CD4-positive, alpha-beta memory T cell (primary cell): ENCODE results near the gene CBLC. TPM values are rescaled to one million over a fixed set of nuclear protein-coding genes. Genes with fewer than 3 reads are reported as not detected.

Source experiments
- CTCF ChIA-PET: fragments of 350-600 bp; sonication (Branson Sonifier 250); formaldehyde crosslinking; loops from one replicate; lab custom pipeline; 2021; ENCODE audit warnings: inconsistent platforms; ENCODE audit not compliant: partially characterized antibody; lab: Charles Lee
- POLR2A ChIA-PET: fragments of 350-600 bp; sonication (Branson Sonifier 250); formaldehyde crosslinking; loops from one replicate; lab custom pipeline; 2021; ENCODE audit not compliant: partially characterized antibody; lab: Charles Lee
- DNase-seq, 5 donors: peaks; one replicate each; pipeline versions ENCODE4 v3.0.0 to v3.0.0-alpha.2; 2020 to 2022; ENCODE audit warnings: mixed read lengths in 1 of 5
- H3K27ac ChIP-seq: one replicate; pipeline ENCODE4 v1.7.0; 2013; ENCODE audit warnings: low read depth, low read length
- H3K27me3 ChIP-seq: 2 replicates; pipeline ENCODE4 v1.7.0; 2013; ENCODE audit warnings: mild to moderate bottlenecking, low read length, moderate library complexity; ENCODE audit not compliant: insufficient read depth
- H3K36me3 ChIP-seq: 2 replicates; pipeline ENCODE4 v1.7.0; 2013; ENCODE audit warnings: mild to moderate bottlenecking, low read length, moderate library complexity; ENCODE audit not compliant: insufficient read depth
- H3K4me1 ChIP-seq: 2 replicates; pipeline ENCODE4 v1.7.0; 2013; ENCODE audit warnings: mild to moderate bottlenecking, low read length, moderate library complexity; ENCODE audit not compliant: insufficient read depth
- H3K4me3 ChIP-seq, 2 donors: one replicate each; pipeline ENCODE4 v1.7.0; 2013; ENCODE audit warnings: low read length in 2 of 2, mild to moderate bottlenecking in 1 of 2
- H3K9me3 ChIP-seq, 2 donors: one replicate each; pipeline ENCODE4 v1.7.0; 2013; ENCODE audit warnings: low read length in 2 of 2, control low read depth in 1 of 2; ENCODE audit not compliant: control insufficient read depth in 1 of 2
- H3K27ac Mint-ChIP-seq, 7 donors: one replicate each; pipeline ENCODE4 v1.8.0; 2020 to 2021; ENCODE audit warnings: mixed read lengths in 7 of 7, mild to moderate bottlenecking in 6 of 7, inconsistent platforms in 3 of 7, moderate library complexity in 3 of 7
- H3K27me3 Mint-ChIP-seq, 2 donors: one replicate each; pipeline ENCODE4 v1.8.0; 2020 to 2021; ENCODE audit warnings: mixed read lengths in 2 of 2
- H3K36me3 Mint-ChIP-seq, 2 donors: one replicate each; pipeline ENCODE4 v1.8.0; 2020 to 2021; ENCODE audit warnings: mixed read lengths in 2 of 2, inconsistent platforms in 1 of 2, mild to moderate bottlenecking in 1 of 2
- H3K4me1 Mint-ChIP-seq, 4 donors: one replicate each; pipeline ENCODE4 v1.8.0; 2020 to 2021; ENCODE audit warnings: mixed read lengths in 4 of 4, mild to moderate bottlenecking in 1 of 4
- H3K4me3 Mint-ChIP-seq, 8 donors: one replicate each; pipeline ENCODE4 v1.8.0; 2020 to 2021; ENCODE audit warnings: mixed read lengths in 8 of 8, mild to moderate bottlenecking in 7 of 8, moderate library complexity in 6 of 8, inconsistent platforms in 3 of 8
- H3K9me3 Mint-ChIP-seq, 8 donors: one replicate each; pipeline ENCODE4 v1.8.0; 2020 to 2021; ENCODE audit warnings: mixed read lengths in 8 of 8, mild to moderate bottlenecking in 5 of 8, inconsistent platforms in 3 of 8, moderate library complexity in 1 of 8
- intact Hi-C: fragments of 100-400 bp; cut with micrococcal nuclease; formaldehyde crosslinking; loops from one replicate; pipeline ENCODE4 v1.15.1; 2023
- polyA plus RNA-seq, 2 donors: library from polyadenylated mRNA; unstranded; fragments of 300-500 nt; fragmentation: Illumina TruSeq; gene quantifications; one replicate each; pipeline ENCODE4 v1.2.3, GENCODE V29; 2021
- total RNA-seq, 2 experiments: library from RNA; stranded (reverse); gene quantifications; one replicate each; pipeline ENCODE4 v1.2.3, GENCODE V29; 2021

Gene CBLC
- total and polyA plus RNA-seq, 4 experiments from 2014 or later: not detected

DNA sequence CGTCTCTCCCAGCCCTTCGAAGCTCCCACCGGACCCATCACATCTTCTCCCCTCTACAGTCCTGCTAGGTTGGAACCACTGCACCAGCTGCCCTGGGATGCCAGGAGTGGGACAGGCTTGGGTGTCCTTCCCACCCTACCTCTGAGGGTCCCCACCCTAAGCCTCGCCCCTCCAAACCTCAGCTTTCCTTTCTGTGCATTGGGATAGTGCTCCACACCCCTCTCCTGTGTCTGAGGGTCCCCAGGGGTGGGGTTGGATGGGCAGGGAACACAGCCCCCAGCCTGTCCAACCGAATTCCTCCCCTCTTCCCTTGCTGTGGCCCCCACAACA, 31.1 kb upstream of the CBLC start:
- ChIA-PET POLR2A (interaction anchor here (1.1 kb wide), 1 partner anchor 9 kb away, joined by 3 read pairs; no protein-coding TSS in a partner anchor), CTCF (no interaction called here)
- peaks cover 5 to 23% of the 10 kb centered on the region in 2 donors for H3K36me3 Mint-ChIP-seq
- DNase-seq: peak in 1 of 5 donors; percentile 20
- intact Hi-C loops: loop anchor here (5.0 kb wide), 2 partner anchors 146 to 256 kb away; partner anchors contain the start of genes RELB and TOMM40
- H3K27ac ChIP-seq: peak overlapping the region; percentile 98
- no peaks in the 10 kb centered on the region for H3K36me3 ChIP-seq
- no peaks in the 10 kb centered on the region for H3K27me3 Mint-ChIP-seq
- H3K4me3 ChIP-seq: no peak overlapping the region
- H3K9me3 Mint-ChIP-seq: peaks cover 0 to 2% (median 0%) of the 10 kb centered on the region in 8 donors
- no peaks in the 10 kb centered on the region for H3K9me3 ChIP-seq
- peaks cover 27 to 63% (median 40%) of the 10 kb centered on the region in 4 donors for H3K4me1 Mint-ChIP-seq
- H3K27me3 ChIP-seq: no peaks in the 10 kb centered on the region
- H3K4me1 ChIP-seq: peaks cover 38% of the 10 kb centered on the region
- peak overlapping the region; percentile 70 to 99 (median 91) for H3K4me3 Mint-ChIP-seq
- peak overlapping the region; percentile 85 to 100 (median 97) for H3K27ac Mint-ChIP-seq

DNA sequence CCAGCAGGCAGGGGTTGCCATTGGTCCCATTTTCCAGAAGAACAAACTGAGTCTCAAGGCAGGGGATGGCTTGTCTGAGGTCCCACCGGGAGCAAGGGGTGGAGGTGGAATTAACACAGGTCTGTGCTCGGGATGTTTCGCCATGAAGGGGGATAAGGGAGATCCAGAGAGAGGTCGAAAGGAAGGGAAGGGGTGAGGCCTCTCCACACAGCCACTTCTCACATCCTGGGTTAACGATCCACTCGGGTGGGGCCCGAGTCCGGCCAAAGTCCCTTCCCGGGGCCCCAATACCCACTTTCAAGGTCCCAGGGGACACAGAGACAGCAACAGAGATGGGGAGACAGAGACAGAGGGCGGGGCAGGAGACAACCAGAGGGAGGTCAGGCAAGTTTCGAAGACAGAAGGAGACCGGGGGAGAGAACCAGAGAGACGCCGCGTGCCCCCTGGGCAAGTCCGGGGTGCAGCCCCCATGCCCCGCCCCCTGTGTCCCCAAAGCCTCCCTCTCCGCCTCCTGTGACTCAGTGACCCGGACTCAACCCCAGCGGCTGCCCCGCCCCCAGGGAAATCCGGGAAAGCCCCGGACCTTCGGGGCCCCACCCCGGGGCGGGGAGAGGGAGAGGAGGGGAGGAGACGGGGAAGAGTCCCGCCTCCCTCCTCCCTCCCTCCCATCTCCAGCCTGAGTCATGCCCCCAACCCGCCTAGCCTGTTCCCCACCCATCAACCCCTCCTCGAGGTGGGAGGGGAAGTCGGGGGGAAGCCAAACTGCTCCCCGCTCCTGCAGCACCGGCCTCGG, 30.5 kb upstream of the CBLC start:
- H3K27ac ChIP-seq: peak overlapping the region; percentile 98
- H3K27me3 ChIP-seq: no peaks in the 10 kb centered on the region
- H3K36me3 Mint-ChIP-seq: peaks cover 6 to 28% of the 10 kb centered on the region in 2 donors
- POLR2A ChIA-PET: no interaction called here
- H3K9me3 ChIP-seq: no peaks in the 10 kb centered on the region
- peaks cover 44% of the 10 kb centered on the region for H3K4me1 ChIP-seq
- intact Hi-C loops: loop anchor here (1.0 to 5.0 kb wide), 3 partner anchors 23 to 255 kb away; partner anchors contain the start of genes RELB and TOMM40
- H3K4me3 Mint-ChIP-seq: peak overlapping the region; percentile 89 to 99 (median 96)
- DNase-seq: peak; percentile 81 to 95 (median 86)
- no peaks in the 10 kb centered on the region for H3K36me3 ChIP-seq
- peak overlapping the region; percentile 66 for H3K4me3 ChIP-seq
- H3K27me3 Mint-ChIP-seq: no peaks in the 10 kb centered on the region
- CTCF ChIA-PET: no interaction called here
- peaks cover 0 to 2% (median 0%) of the 10 kb centered on the region in 8 donors for H3K9me3 Mint-ChIP-seq
- H3K27ac Mint-ChIP-seq: peak overlapping the region; percentile 85 to 100 (median 97)
- H3K4me1 Mint-ChIP-seq: peaks cover 30 to 67% (median 45%) of the 10 kb centered on the region in 4 donors

DNA sequence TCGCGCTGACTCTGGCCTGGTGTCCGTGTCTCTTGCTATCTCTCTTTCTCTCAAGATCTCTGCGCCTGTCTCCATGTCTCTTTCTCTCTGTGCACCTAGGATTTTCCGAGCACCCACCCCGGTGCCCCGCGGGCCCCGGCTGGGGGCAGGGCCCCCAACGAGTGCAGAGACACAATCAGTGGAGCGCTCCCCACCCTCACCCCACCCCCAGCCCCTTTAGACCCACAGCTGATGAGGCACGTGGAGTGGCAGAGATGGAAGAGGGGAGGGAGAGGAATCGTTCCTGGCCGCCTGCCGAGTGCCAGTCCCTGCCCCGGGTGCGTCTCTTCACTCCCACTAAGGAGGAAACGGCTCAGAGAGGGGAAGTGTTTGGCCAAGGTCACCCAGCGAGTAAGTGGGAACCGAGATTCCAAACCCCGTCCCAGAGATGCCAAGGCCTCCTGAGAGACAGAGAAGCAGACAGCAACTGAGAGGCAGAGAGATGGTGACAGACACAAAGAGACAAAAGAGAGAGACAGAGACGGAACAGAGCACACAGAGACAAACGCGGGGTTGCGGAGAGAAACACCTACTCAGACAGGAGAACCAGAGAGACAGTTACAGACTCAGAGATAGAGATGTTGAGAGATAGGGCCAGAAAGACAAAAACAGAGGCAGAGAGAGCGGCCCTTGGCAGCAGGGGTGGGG, 29.8 kb upstream of the CBLC start:
- no peaks in the 10 kb centered on the region for H3K36me3 ChIP-seq
- H3K9me3 ChIP-seq: no peaks in the 10 kb centered on the region
- Mint-ChIP-seq H3K36me3 (peaks cover 13 to 36% of the 10 kb centered on the region in 2 donors), H3K4me1 (peaks cover 38 to 67% (median 51%) of the 10 kb centered on the region in 4 donors), H3K27me3 (no peaks in the 10 kb centered on the region), H3K4me3 (peak overlapping the region; percentile 89 to 99 (median 96)), H3K27ac (peak overlapping the region; percentile 85 to 100 (median 97)), H3K9me3 (peaks cover 0 to 2% (median 0%) of the 10 kb centered on the region in 8 donors)
- ChIA-PET CTCF (no interaction called here), POLR2A (no interaction called here)
- peak in 1 of 5 donors; percentile 67 for DNase-seq
- peaks cover 51% of the 10 kb centered on the region for H3K4me1 ChIP-seq
- peak overlapping the region; percentile 98 for H3K27ac ChIP-seq
- no peaks in the 10 kb centered on the region for H3K27me3 ChIP-seq
- intact Hi-C loops: loop anchor here (1.0 to 5.0 kb wide), 3 partner anchors 22 to 254 kb away; partner anchors contain the start of genes RELB and TOMM40
- H3K4me3 ChIP-seq: peak overlapping the region; percentile 66

DNA sequence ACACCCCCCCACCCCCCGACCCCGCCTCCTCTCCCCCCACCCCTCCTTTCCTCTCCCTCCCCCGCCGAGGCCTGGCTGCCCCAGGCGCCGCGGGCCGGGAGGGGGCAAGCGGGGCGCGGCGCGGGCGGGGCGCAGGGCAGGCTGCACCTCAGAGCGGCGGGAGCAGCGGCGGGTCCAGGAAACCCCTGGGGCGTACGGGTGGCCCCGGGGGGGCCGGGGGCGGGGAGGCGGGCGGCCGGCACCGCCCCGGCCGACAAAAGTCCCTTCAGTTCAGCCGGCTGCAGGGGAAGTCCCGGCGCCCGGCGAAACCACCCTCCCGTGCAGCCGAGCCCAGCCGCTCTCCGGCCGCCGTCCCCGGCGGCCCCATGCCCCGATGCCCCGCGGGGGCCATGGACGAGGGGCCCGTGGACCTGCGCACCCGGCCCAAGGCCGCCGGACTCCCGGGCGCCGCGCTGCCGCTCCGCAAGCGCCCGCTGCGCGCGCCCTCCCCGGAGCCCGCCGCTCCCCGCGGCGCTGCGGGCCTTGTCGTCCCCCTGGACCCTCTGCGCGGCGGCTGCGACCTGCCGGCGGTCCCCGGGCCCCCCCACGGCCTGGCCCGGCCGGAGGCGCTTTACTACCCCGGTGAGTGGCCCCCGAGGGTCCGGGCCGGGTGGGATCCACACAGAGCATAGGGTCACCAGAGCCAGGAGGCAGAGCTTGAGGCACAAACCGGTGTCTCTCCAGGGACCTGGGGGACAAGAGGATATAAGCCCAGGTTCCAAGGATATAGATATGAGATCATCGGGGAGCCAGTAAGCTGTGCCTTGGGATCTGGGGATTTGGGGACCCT, 29.1 kb upstream of the CBLC start, which contains the start of gene BCL3:
BCL3 (plus strand) TSS at position 283 of the 829 bp plus-strand sequence; CDS start at position 366, 83 bp downstream.
- no peaks in the 10 kb centered on the region for H3K9me3 ChIP-seq
- Mint-ChIP-seq H3K27ac (peak within 1 kb of the TSS; percentile 97 to 100 (median 98)), H3K36me3 (peaks cover 13 to 41% of the 10 kb centered on the region in 2 donors), H3K4me3 (peak within 1 kb of the TSS; percentile 89 to 99 (median 96)), H3K9me3 (peaks cover 0 to 2% (median 0%) of the 10 kb centered on the region in 8 donors), H3K4me1 (peaks cover 38 to 72% (median 51%) of the 10 kb centered on the region in 4 donors), H3K27me3 (no peaks in the 10 kb centered on the region)
- POLR2A ChIA-PET: interaction anchor here (0.7 to 1.5 kb wide), 3 partner anchors 21 to 24 kb away, joined by 3 to 6 read pairs (median 5); no protein-coding TSS in a partner anchor
- CTCF ChIA-PET: interaction anchor here (1.0 to 2.9 kb wide), 4 partner anchors 18 to 25 kb away, joined by 3 to 16 read pairs (median 7); no protein-coding TSS in a partner anchor
- H3K27me3 ChIP-seq: no peaks in the 10 kb centered on the region
- peaks cover 55% of the 10 kb centered on the region for H3K4me1 ChIP-seq
- peak within 1 kb of the TSS; percentile 98 for H3K27ac ChIP-seq
- intact Hi-C loops: loop anchor here (5.0 kb wide), 2 partner anchors 144 to 254 kb away; partner anchors contain the start of genes RELB and TOMM40
- H3K4me3 ChIP-seq: peak within 1 kb of the TSS; percentile 66
- peak; percentile 77 to 85 (median 83) for DNase-seq
- H3K36me3 ChIP-seq: no peaks in the 10 kb centered on the region

DNA sequence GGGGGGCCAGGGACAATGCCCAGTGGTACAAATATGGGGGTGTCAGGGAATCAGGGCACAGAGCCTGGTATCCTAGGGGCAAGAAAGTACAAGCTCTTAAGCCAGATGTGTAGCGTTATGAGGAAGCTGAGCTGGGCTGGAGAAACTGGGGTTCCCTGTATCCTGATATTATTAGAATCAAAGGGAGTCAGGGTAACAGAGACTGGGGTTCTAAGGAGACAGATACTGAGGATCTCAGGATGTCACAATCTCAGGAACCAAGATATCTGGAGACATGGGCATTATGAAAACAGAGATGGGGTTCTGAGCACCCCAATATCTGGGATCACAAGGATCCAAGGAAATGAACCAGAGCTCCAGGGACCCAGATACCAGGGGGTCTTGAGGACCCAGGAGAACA, 28.4 kb upstream of the CBLC start:
- H3K27me3 ChIP-seq: no peaks in the 10 kb centered on the region
- H3K36me3 ChIP-seq: no peaks in the 10 kb centered on the region
- Mint-ChIP-seq H3K36me3 (peaks cover 13 to 45% of the 10 kb centered on the region in 2 donors), H3K27me3 (no peaks in the 10 kb centered on the region), H3K4me3 (peak overlapping the region; percentile 87 to 96 (median 90)), H3K27ac (peak overlapping the region; percentile 95 to 100 (median 98)), H3K9me3 (peaks cover 0 to 2% (median 0%) of the 10 kb centered on the region in 8 donors), H3K4me1 (peaks cover 42 to 78% (median 56%) of the 10 kb centered on the region in 4 donors)
- ChIA-PET POLR2A (interaction anchor here (0.7 to 1.5 kb wide), 3 partner anchors 21 to 25 kb away, joined by 3 to 6 read pairs (median 5); no protein-coding TSS in a partner anchor), CTCF (interaction anchor here (1.0 to 2.9 kb wide), 4 partner anchors 17 to 26 kb away, joined by 3 to 16 read pairs (median 7); no protein-coding TSS in a partner anchor)
- peak overlapping the region; percentile 92 for H3K27ac ChIP-seq
- intact Hi-C loops: loop anchor here (5.0 kb wide), 2 partner anchors 143 to 253 kb away; partner anchors contain the start of genes RELB and TOMM40
- peak overlapping the region; percentile 52 to 64 for H3K4me3 ChIP-seq
- H3K9me3 ChIP-seq: no peaks in the 10 kb centered on the region
- H3K4me1 ChIP-seq: peaks cover 59% of the 10 kb centered on the region
- peak in 1 of 5 donors; percentile 15 for DNase-seq

DNA sequence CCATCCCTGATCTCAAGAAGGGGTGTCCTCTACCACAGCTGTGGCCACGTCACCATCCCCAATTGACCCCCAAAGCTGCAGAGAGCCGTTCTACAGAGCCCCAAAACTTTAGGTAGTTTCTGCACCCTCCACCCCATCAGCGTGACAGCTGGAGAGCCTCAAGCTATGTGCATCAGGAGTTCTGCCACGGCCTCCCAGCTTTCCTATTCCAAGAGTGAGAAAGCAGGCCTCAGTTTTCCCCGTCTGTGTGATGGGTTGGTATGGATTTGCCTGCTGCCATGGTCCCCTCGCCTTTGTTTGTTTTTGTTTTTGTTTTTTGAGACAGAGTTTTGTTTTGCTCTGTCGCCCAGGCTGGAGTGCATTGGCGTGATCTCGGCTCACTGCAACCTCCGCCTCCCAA, 27.7 kb upstream of the CBLC start:
- H3K27me3 Mint-ChIP-seq: no peaks in the 10 kb centered on the region
- H3K4me1 Mint-ChIP-seq: peaks cover 46 to 85% (median 61%) of the 10 kb centered on the region in 4 donors
- Histone ChIP-seq H3K27me3 (no peaks in the 10 kb centered on the region), H3K4me1 (peaks cover 66% of the 10 kb centered on the region), H3K36me3 (no peaks in the 10 kb centered on the region), H3K27ac (peak overlapping the region; percentile 92), H3K4me3 (peak overlapping the region; percentile 52 to 64), H3K9me3 (no peaks in the 10 kb centered on the region)
- H3K4me3 Mint-ChIP-seq: peak overlapping the region; percentile 87 to 96 (median 90)
- peak overlapping the region; percentile 95 to 100 (median 98) for H3K27ac Mint-ChIP-seq
- intact Hi-C loops: loop anchor here (5.0 kb wide), 2 partner anchors 142 to 252 kb away; partner anchors contain the start of genes RELB and TOMM40
- POLR2A ChIA-PET: interaction anchor here (1.4 to 1.5 kb wide), 2 partner anchors 22 to 26 kb away, joined by 5 to 6 read pairs; no protein-coding TSS in a partner anchor
- H3K36me3 Mint-ChIP-seq: peaks cover 13 to 49% of the 10 kb centered on the region in 2 donors
- peak in 1 of 5 donors; percentile 7 for DNase-seq
- CTCF ChIA-PET: interaction anchor here (1.4 to 2.9 kb wide), 2 partner anchors 17 to 21 kb away, joined by 4 to 16 read pairs; no protein-coding TSS in a partner anchor
- peaks cover 0 to 2% (median 0%) of the 10 kb centered on the region in 8 donors for H3K9me3 Mint-ChIP-seq
